Stimulated activated CD8-positive, alpha-beta memory T cell treated with anti-CD3 and anti-CD28 coated beads, Interleukin-2, amount 100 ng/mL, for 1 hour (primary cell): Measurements from ENCODE around the gene FBXO28.
"Not testable (repeated sequence)": the region's sequence is repeated elsewhere in the genome, so short reads cannot be mapped to it uniquely, and the experiment has no call there.

Experiments
- DNase-seq, 2 donors: peaks; one replicate each; pipeline ENCODE4 v3.0.0-alpha.2; 2020; ENCODE audit warnings: low read depth in 2 of 2

FBXO28 gene, protein sequence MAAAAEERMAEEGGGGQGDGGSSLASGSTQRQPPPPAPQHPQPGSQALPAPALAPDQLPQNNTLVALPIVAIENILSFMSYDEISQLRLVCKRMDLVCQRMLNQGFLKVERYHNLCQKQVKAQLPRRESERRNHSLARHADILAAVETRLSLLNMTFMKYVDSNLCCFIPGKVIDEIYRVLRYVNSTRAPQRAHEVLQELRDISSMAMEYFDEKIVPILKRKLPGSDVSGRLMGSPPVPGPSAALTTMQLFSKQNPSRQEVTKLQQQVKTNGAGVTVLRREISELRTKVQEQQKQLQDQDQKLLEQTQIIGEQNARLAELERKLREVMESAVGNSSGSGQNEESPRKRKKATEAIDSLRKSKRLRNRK

DNA sequence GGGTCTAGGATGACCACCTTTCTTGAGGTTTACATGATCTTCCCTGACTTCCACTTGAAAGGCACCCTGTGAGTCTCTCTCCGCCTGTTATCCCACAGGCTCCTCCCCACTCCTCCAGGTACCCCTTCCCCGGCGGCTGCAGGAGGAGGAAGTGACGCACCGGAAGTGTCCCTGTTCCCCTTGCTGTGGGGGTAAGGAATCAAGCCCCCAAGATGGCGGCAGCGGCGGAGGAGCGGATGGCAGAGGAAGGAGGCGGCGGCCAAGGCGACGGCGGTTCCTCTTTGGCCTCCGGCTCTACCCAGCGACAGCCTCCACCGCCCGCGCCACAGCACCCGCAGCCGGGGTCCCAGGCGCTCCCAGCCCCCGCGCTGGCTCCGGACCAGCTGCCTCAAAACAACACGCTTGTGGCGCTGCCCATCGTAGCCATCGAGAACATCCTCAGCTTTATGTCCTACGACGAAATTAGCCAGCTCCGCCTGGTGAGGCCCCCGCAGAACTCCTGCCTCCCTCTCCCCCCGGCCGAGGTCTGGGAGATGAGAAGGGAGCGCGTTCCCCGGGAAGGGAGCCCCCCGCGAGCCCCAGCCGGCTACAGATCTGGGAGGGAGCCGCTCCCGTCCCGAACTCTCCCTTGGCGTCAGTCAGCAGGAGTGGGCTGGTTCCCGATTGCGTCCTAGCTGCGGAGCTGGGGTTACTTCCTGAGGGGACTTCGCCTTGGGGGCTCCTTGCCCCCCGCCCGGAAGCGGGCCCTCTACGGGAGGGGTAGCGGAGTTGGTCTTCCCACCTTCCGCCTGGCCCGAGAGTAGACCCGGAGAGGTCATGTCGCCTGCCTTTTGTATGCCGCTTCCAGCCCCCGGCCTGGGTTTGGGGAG is at the start of gene FBXO28:
Gene FBXO28, plus strand, starts transcription at position 194 of the 869 bp plus-strand sequence. Its CDS starts 19 bp downstream, at position 213.
- peak; percentile 85 to 87 for DNase-seq

DNA sequence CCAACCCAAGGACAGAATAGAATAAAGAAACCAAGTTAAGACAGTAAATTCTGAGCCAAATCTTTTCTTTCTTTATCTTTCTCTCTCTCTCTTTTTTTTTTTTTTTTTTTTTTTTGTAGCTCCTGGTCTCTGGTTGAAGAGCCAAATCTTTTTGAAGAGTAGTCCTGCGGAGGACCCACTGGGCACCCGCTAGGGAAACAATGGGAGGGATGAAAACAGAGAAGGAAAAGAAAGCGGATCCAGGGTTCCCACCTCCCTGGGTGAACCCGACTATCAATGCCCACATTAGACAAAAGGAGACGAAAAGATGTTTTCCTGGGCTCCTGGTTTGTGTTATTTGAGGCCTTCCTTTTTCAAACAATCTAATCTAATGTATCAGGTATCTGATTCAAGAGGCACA is 49.8 kb upstream of the FBXO28 start:
- DNase-seq = no peak

DNA sequence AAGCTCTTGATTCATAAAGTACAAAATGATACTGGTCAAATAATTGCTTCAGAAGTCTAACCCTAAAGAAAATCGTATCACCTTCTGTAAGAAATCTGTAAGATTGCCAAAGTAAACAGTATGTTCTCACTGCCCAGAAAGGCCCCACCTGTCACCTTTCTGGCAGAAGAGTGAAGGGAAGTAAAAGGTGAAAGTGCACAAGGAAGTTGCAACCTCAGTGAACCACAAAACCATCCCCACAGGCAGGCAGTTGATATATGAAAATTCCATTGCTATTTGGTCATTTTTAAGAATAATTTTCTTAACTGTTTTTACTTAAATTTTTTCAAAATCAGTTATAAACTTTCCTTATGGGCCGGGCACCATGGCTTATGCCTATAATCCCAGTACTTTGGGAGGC is 48.5 kb upstream of the FBXO28 start:
- DNase-seq = no peak

DNA sequence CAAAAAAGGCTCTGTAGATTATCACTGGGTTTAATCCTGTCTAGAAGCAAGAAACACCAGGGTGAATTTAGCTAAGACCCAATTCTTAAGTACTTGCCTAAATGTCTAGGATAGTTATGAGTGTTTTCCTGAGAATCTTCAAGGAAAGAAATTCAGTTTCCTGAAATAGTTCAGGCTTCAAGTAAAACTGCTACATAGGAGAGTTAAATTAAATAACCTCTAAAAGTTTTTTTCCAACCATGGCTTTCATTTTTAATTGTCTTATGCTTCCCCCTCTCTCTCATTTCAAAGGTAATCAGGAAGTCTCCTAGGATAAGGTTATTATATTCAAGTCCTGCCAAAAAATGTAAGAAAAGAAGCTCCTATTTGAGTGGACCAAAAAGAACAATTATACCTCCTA is 46.7 kb upstream of the FBXO28 start:
- no peak for DNase-seq

DNA sequence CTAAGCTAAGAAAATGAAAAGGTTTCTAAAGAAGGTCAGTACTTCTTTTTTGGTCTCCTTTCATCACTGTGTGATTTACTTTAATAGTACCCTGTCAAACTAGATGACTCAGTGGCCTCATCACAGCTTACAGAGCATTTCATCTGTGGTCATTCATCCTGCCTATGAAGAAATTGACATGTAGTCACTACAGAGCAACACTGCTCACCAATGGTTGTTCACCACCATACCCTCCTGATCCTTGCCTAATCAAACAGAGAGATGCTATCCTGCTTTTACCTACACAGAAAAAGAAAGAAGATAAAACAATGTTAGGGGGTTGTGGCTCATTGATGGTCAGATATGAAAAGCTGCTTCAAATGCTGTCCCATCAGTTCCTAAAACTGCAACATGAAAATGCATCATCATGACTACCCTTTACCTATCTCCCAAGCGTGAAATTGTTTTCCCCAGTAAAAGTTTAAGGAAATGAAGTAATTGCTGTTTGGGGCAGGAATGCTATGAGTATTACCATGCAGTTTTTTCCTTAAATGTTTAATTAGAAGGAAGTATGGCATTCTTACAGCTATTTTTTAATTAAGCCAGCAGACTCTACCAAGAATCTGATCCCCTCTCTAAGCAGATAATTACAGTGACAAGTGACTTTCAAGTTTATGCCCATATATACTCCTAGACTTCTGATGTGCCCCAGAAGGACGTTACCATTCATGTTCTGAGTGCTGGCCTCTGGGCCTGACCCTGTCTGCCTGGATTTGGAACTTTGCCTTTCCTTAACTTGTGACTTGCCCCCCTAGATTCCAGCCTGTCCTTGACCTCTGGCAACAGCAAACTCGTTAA is 46.1 kb upstream of the FBXO28 start:
- DNase-seq = no peak

DNA sequence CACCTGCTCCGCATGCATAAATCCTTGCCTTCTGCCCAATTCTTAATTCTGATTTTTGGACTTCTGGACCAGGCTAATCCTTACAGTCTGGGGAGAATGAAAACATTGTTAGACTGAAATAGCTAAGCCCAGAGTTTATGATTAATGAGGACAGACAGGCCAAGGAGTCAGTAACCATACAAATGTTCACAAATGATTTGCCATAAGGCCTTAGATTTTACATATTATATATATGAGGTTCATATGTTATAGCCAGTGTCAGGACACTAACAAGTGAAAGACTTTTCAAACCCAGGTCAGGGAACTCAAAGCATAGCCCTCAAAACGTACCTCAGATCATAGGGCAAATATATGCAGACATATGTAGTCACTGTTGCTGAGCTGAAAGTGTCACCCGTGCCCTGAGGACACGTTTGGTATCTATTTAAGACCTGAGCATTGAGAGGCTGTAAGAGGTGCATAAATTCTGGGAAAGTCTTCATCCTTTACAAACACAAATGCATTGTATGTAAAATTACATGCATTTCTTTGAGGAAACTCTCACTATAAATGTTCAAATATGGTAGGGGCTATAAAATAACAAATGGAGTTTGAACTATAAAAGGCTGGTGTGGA is 45.3 kb upstream of the FBXO28 start:
- no peak for DNase-seq

DNA sequence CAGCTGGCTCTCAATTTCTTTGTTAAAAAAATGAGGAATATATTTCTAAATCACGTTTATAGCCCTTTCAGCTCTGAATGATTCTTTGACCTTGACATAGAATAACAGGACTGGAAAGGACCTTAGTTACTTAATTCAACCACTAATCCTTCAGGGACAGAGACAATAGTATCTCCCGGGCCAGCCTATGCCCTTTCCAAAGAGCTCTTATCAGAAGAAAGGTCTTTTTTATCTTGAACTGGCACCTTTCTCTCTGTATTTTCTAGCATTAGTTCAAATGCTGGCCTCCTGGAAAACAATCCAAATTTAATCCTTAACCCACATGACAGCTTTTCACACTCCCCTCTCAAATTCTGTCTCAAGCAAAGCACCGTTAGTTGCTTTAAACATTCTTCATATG is 44.8 kb upstream of the FBXO28 start:
- DNase-seq = no peak

DNA sequence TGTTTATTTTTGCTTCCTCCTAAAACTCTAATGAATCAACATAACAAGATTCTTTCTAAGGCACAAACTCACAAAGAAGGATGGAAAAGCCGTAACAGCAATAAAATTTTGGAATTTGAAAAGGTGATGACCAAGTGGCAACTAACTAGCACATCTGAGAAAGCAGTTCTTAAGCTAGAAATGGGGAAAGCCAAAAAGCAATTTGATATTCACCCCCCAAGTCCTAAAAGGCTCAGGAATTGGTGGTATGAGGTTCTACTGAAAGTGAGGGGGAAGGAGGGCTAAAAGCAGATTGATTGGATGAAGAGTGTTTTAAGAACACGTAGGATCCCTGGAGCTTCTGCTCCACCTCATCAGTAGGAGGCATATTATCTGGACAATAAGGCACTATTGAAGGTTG is 43.4 kb upstream of the FBXO28 start:
- DNase-seq = no peak

DNA sequence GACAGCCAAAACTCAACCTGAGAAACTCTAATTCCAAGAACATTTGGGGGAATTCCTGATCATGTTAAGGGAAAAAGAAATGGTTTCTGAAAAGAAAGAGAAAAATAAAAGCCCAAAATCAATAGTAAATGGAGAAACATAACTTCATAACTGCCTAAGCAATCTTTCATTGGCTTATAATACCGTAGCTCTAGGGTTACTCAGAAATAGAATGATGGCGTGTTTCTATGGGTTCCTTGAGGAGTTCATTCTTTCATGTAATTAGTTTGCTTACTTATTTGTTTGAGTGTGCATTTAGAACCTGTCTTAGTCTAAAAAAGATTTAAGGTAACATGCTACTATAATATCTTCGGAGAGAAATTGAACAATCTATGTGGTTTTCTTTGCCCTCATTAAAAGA is 37.5 kb upstream of the FBXO28 start:
- DNase-seq = no peak

DNA sequence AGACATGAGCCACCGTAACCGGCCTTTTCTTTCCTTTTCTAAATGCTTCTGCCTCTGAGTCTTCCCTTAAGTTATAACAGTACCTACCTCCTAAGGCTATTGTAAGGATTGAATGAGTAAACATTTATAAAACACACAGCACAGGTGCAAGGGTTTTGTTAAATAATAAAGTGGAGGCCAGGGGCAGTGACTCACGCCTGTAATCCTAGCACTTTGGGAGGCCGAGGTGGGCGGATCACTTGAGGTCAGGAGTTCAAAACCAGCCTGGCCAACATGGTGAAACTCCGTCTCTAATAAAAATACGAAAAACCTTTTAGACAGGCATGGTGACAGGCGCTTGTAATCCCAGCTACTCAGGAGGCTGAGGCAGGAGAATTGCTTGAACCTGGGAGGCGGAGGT is 34.3 kb upstream of the FBXO28 start:
- not testable (repeated sequence) for DNase-seq

DNA sequence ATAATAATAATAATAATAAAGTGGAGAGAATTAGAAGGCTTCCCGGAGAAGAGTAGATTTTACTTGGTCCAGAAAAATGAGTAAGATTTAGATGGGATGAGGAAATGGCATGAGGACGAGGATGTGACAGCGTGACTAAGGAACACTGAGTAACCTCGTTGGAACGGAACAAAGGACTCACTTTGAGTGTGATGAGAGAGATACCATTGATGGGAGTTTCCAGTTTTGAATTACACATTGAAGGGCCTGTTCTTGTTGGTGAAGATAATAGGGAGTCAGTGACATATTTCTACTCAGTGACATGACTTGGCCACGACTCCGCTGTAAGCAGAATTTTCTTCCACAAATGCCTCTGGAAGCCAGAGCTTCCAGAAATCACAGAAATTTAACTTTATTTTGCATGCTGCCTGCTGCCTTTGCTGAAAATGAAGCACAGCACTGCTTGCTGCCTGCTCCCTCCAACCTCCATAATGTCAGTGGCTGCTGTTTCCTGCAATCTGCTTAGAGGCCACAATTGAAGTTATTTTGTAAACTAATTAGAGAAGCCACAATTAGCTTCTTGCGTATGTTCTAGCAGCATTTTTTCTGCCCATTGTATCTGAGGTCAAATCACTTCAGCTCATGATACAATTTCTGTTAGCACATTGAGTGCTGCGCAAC is 33.7 kb upstream of the FBXO28 start:
- DNase-seq = no peak

DNA sequence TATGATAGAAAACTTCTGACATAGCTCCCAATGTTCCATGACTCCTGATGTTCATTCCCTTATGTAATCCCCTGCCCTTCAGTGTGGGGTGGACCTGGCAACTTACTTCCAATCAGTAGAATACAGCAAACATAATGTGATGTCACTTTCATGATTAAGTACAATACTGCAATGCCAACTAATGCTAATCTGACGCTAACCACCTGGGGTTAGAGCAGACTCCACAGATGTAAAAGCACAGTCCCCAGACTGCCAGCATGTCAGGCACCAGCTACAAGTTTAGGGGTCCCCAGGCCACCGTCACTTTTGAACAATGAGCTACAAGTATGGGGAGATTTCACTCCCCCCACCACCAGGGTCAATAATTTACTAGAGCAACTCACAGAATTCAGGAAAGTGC is 32.3 kb upstream of the FBXO28 start:
- no peak for DNase-seq

DNA sequence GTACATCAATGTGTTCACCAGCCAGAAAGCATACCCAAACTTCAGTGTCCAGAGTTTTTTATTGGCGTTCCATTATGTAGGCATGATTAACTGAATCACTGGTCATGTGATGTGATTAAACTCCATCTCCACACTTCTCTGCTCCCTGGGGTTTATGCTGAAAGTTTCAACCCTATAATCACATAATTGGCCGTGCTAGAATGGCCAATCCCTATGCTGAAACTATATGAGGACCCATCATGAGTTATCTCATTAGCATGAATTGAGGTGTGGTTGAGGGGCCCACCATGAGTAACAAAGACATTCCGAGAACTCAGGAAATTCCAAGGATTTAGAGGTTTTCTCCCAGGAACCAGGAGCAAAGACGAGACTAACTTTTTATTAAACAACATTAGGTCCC is 31.8 kb upstream of the FBXO28 start:
- no peak for DNase-seq

DNA sequence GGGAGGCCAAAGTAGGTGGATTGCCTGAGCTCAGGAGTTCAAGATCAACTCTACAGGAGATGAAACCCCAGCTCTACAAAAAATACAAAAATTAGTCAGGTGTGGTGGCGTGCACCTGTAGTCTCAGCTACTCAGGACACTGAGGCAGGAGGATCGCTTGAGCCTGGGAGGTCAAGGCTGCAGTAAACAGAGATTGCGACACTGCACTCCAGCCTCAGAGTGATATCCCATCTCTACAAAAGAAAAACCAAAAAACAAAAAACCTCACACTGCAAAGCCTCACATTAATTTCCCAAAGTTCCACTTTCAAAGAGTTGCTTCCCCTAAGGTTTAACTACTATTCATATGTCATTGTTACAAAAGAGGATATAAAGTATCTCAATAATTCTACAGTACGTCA is 29.0 kb upstream of the FBXO28 start:
- no peak for DNase-seq

DNA sequence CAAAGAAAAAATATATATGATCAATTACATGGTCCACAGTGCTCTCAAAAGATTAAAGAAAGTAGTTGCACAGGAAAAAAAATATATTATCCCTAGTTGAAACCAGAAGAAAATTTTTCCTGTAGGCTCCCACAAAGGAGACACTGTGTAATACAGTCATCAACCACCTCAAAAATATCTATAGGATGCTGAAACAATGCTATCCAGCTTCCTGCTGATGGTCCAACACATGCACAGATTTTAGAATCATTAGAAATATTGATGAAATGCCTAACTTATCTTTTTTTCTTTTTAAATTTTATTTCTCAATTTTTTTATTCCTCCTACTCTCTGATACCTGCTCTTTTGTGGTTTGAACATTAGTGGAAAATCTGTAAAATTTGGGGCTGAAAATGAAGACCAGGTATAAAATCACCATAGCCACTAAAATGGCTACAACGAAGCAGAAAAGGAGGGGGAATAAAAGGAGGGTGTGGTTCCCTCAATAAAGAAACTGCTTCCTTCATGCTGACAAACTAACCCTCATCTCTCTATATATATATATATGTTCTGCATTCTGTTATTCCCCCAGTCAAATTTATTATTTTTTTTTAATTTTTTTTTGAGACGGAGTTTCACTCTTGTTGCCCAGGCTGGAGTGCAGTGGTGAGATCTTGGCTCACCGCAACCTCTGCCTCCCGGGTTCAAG is 28.3 kb upstream of the FBXO28 start:
- no peak for DNase-seq

DNA sequence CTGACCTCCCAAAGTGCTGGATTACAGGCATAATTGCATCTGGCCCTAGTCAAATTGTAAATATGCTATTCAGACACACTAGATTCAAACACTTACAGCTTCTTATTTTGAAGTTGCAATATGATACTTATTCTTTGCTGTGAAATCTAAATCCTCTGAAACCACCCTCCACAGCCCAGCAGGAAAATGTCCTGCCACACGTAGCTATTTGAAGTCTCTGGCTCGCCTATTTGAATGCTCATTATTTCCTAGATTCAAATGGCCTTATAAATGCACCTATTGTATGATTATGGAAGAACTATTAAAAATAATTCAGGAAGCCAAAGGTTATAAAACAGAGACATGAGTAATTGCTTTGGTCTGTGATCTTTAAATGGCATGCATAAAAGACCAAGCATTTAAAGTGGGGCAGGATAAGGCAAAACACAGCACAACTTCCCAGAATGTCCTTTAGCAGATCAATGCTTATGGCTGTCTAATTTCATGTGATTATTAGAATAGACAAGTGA is 26.6 kb upstream of the FBXO28 start:
- DNase-seq = no peak

DNA sequence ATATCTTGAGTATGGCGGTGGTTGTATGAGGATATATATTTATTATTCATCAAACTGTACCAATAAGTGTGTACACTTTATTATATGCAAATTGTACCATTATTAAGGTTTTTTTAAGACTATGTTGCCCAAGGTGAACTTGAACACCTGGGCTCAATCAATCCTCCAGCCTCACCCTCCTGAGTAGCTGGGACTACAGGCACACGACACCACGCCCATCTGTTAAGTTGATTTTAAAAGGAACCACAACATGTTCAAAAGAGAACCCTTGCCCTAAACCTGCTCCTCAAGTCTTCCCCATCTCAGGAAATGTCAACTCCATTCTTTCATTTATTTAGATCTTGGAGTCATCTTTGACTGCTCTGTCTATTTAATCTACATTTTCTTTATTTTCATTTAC is 24.3 kb upstream of the FBXO28 start:
- no peak for DNase-seq

DNA sequence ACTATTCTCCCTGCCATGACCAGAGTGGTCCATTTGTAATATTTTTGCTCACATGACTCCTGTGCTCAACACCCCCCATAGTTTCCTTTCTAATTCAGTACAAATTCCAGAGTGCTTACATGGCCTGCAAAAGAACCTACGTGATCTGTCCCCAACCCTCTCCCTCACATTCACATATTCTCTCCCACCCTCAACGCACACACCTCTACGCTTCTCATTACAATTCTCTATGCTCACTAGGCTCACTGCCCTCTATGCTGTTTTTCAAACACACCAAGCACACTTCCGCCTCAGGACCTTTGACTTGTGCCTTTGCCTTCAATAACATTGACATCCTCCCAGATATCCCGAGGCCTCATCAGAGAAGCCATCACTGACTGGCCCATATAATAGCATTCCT is 23.8 kb upstream of the FBXO28 start:
- DNase-seq = no peak

DNA sequence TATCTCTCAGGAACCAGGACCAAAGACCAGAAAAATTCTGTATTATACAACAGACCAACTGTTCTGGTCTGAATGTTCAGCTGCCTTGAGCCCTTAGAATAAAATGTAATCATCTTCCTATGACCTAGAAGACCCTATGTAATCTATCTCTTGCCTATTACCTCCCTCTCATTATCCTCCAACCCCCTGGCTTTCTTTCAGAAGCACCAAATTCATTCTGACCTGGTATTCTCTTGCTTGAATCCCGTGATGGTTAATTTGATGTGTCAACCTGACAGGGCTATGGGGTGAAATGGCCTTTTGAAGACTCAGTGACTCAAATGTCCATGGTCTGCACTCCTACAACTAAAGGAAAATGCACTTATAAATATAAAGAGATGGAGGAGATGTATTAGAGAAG is 21.8 kb upstream of the FBXO28 start:
- no peak for DNase-seq

DNA sequence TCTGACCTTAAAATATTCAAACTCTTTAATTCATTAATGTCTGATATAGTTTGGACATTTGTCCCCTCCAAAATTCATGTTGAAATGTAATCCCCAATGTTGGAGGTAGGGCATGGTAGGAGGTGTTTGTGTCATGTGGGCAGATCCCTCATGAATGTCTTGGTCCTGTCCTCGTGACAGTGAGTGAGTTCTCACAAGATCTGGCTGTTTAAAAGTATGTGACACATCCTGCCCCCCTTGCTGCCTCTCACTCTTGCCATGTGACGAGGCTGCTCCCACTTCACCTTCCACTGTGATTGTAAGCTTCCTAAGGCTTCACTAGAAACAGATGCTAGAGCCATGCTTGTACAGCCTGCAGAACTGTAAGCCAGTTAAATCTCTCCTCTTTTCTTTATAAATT is 21.3 kb upstream of the FBXO28 start:
- DNase-seq = no peak
